NCI-H2029 (cell line): ENCODE results near the gene ZNF197.
A peak's percentile ranks its signal among the peaks of the same experiment; 100 is the strongest.
"Not testable (repeated sequence)": the region's sequence is repeated elsewhere in the genome, so short reads cannot be mapped to it uniquely, and the experiment has no call there.

Experiments
- DNase-seq: peaks from one replicate; lab custom pipeline; 2025; lab: John Stamatoyannopoulos, UW

The ZNF197 gene

DNA sequence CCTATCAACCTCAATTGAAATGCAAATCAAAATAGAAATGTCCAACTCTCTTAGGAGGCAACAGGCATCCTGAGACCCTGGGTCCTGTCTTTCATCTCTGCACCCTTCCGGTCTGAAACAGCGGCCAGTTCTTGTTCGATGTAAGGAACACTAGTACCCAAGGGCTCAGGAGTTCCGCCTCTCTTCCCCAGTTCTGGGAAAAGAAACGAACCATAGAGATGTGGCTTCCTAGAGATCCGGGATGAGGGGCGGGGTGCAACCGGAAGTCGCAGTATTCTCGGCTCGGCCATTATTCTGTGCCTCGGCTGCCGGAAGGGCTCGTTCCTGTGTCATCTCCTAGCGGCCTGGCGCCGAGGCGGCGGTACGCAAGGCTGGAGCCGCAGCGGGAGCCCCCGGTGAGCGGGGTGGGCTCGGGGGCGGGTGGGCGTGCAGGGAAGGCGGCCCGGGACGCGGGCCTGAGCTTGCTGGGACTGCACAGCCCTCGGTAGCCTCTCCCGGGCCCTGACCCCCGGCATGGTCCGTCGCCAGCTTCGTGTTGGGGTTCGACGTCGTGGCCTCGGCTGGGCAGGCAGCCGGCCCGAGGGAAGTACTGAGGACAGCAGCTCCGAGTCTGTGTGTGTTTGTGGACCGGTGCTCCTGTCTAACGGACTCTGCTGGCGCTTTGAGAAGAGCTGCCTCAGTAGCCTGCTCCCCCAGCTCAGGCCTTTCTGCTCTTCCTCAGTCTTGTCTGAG is at the start of gene ZNF197:
ZNF197 (plus strand) TSS at position 288 of the 732 bp plus-strand sequence. CDS start 4,119 bp downstream, outside the sequence.
- peak; percentile 95 for DNase-seq

GRCh38 chr3:44576613-44577012 is 48.2 kb upstream of the ZNF197 start:
- no peak for DNase-seq

DNA sequence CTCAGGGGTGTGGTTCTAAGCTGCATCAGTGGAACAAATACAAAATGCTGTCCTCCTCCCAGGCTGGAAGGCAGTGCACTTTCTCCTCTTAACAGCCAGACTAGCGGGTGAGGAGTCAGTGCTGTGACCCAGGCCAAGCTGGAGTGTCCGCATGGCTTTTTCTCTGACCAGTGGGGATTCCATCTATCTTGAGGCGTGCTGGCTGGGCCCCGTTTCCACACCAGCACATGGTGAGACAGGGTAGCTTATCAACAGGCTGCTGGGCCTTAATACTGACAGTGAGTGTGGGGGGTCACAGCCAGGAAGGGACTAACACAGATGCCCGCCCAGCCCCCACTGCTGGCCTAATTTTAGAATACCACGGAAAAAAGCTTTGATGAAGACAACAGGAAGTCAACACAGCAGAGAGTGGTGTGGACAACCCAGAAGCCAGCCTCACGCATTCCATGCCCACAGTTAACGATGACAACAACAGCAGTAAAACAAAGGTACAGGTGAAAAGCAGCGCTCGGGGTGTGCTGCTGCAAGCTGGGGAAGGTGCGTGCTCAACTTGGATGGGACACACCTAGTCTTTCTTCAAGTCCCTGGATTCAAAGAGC is 47.4 kb upstream of the ZNF197 start:
- DNase-seq, result not testable (repeated sequence)

- DNase-seq, result not testable (repeated sequence)
Measured at GRCh38 chr3:44578316-44578715, 46.5 kb upstream of the ZNF197 start.

GRCh38 chr3:44578924-44579515 is 45.8 kb upstream of the ZNF197 start:
- not testable (repeated sequence) for DNase-seq

GRCh38 chr3:44579749-44580148 is 45.1 kb upstream of the ZNF197 start:
- DNase-seq, result not testable (repeated sequence)

DNA sequence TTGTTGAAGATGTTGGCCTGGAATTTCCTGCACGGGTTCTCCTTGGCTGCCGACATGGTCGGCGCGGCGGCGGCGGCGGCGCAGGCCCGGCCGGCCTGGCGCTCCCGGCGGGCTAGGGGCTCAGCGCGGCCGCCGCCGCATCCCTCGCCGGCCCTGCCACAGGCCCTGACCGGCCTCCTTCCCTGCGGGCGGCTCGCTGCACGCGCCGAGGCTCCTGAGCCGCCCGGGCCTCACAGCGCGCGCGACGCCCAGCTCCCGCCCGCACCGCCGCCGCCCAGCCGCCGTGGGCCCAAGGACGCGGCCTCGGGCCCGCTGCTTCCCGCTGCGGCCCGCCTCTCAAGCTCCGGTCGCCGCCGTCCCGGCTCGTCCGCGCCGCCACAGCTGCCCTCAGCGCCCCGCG is 43.9 kb upstream of the ZNF197 start:
- DNase-seq, result not testable (repeated sequence)

DNA sequence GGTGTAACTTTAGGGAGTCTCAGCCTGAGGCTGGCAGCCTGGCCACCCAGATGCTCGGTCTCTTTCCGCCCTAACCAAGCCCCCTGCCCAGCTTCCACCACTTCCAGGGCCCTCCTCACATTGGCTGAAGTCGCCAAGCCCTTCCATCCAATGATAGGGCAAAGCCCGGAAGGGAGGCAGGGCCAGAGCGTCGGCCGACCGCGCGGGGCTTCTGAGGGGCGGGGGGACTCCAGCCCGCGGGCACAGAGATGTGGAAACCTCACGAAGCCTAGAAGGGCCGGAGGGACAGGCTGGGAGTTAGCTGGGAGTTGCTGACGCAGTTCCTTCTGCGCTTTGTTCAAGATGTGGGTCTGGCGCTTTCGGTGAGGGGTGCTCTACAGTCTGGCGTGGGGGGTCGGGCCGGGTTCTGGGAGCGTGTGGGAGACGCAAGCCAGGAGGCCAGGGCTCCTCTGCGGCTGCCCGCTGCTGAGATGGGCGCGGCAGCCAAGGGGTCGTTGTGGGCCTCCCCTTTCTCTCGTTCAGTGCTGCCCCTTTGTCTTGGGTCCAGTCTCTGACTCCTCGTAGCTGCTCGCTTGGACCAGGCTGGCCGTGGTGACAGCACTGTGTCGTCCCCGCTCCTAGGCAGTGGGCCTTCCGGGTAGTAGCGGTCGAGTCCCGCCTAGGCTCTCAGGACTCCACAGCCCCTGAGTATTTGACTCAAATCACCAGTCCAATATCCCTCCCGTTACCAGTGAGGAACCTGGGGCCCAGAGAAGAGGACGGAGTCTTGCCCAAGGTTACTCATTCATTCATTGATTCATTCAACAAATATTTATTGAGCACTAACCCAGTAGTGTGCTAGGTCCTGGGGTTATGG is 40.0 kb upstream of the ZNF197 start, which contains the start of gene ZNF660:
ZNF660 (plus strand) TSS at position 319 of the 856 bp plus-strand sequence. CDS start 9,230 bp downstream, outside the sequence.
- peak; percentile 57 for DNase-seq

GRCh38 chr3:44596621-44597020 is 28.2 kb upstream of the ZNF197 start:
- no peak for DNase-seq

DNA sequence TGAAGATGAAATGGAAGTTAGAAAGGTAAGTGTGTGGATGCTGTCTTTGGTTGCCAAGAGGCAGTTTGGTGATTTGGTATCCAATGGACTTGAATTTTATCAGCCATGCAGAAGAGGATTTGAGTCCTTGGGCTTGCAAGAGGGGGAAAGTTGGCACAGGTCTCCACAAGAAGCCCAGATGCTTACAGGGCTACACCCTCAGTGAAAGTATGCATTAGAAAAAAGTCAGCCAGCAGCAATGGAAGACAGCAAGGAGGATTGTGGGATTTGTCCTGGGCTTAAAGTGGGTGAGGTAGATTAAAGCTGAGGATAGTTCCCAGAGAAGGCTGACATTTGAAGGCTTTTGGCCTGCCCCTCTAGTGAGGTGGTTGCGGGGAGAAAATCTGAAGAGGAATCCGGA is 23.1 kb upstream of the ZNF197 start:
- DNase-seq, result no peak

DNA sequence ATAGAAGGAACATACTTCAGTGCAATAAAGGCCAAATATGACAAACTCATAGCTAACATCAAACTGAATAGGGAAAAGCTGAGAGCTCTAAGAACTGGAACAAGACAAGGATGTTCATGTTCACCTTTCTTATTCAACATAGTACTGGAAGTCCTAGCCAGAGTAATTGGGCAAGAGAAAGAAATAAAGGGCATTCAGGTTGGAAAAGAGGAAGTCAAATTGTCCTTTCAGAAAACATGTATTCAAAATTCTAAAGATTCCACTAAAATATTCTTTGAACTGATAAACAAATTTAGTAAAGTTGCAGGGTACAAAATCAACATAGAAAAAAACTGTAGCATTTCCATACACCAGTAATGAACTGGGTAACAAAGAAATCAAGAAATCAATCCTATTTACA is 12.2 kb upstream of the ZNF197 start:
- no peak for DNase-seq

- DNase-seq, result no peak
Measured at GRCh38 chr3:44628716-44629115, 3.9 kb downstream of the ZNF197 start.

DNA sequence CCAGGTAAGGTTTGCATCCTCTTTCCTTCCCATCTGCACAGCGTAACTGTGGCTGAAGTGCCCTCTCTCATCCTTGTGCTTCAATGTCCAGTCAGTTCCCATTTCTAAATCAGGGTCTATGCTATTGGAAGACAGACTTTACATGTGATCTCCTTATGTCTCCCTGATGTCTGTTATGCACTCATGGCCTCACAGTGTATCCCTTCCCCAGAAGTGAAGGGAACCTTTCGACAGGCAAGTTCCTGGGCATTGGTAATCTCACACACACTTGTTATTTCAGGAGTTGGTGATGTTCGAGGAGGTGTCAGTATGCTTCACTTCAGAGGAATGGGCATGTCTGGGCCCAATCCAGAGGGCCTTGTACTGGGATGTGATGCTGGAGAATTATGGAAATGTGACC is 7.4 kb downstream of the ZNF197 start:
- no peak for DNase-seq

DNA sequence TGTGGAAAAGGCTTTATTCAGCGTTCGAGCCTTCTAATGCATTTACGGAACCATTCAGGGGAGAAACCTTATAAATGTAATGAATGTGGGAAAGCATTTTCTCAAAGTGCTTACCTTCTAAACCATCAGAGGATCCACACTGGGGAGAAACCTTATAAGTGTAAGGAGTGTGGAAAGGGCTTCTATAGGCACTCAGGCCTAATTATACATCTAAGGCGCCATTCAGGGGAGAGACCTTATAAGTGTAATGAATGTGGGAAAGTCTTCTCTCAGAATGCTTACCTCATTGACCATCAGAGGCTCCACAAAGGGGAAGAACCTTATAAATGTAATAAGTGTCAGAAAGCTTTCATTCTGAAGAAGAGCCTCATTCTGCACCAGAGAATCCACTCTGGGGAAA is 17.5 kb downstream of the ZNF197 start:
- DNase-seq, result no peak

DNA sequence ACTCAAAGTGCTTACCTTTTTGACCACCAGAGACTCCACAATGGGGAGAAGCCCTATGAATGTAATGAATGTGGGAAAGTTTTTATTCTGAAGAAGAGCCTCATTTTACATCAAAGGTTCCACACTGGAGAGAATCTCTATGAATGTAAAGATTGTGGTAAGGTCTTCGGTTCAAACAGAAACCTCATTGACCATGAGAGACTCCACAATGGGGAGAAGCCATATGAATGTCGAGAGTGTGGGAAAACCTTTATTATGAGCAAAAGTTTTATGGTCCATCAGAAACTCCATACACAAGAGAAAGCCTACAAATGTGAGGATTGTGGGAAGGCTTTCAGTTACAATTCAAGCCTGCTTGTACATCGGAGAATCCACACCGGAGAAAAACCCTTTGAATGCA is 18.2 kb downstream of the ZNF197 start:
- DNase-seq, result no peak

DNA sequence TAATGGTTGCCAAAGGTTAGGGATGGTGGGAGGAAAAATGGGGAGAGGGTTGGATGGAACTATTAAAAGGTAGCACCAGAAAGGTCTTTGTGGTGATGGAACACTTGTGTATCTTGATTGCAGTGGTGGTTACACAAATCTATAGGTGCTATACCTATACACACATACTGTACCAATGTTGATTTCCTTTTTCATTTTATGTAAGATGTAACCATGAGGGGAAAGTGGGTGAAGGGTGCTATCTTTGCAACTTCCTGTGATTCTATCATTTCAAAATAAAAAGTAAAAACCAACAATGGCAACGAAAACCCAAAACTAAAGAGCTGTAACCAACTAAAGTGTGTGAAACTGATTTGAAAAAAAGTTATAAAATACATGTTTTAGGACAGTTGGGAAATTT is 22.9 kb downstream of the ZNF197 start:
- DNase-seq, result no peak

DNA sequence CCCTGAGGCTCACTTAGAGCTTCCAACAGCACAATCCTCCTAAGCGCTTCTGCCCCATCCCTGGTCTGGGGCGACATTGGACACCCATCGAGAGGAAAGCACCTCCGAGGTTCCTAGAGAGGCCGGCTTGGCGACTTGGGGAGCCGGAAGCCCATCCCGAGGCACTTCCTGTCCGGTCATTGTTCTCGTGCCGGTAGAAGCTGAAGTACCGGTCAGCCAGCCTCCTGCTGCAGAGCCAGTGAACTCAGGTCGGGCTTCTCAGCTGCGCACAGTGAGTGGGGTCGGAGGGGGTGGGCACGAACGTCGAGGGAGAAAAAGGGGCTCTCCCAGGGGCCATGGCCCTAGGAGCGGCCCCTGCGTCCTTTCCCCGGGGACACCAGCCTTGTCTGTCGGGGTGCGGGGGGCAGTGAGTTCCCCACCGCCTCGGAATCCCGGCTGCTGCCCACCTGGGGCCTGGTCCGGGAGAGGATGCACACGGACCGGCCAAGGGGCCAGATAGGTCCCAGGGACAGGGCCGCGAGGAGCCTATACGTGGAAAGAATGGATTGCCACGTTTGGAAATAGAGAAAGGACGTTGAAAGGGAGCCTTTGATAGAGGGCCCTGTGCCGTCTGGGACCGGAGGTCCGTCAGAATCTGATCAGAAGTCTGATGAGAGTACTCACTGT is 23.9 kb downstream of the ZNF197 start, which contains the start of gene ZNF35:
ZNF35 (plus strand) TSS at position 169 of the 666 bp plus-strand sequence. CDS start 2,336 bp downstream, outside the sequence.
- DNase-seq, result peak; percentile 81

DNA sequence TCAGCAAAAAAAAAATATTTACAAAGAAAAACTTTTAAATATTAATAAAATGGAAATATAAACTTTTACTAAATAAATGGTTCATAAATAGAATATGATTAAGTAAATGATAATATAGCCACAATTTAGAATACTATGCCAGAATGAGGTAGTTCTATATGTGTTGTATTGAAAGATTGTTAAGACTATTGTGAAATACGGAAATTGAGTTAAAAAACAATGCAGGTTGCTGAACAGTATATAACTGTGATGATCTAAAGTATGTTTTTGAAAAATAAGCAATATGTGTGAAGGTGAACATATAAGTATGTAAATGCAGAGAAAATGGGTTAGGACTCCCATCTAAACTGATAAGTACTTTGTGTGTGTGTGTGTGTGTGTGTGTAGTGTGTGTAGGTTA is 24.9 kb downstream of the ZNF197 start:
- no peak for DNase-seq

DNA sequence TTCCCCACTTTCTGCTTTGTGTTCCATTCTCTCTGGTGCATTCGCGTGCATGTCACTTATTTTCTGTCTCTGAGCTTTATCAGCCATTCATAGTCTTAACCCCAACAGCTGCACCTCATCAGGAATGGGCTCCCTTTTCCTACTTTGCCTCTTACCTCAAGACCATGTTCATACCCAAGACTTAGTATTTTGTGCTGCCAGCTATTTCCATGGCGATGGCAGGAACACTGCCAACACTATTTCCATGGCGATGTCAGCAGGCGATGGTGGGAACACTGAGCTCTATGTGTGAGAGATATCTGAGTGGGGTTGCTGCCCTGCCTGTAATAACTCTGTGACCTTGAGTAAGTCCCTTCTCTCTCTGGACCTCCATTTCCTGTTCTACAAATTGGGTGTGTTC is 29.2 kb downstream of the ZNF197 start:
- DNase-seq, result no peak

DNA sequence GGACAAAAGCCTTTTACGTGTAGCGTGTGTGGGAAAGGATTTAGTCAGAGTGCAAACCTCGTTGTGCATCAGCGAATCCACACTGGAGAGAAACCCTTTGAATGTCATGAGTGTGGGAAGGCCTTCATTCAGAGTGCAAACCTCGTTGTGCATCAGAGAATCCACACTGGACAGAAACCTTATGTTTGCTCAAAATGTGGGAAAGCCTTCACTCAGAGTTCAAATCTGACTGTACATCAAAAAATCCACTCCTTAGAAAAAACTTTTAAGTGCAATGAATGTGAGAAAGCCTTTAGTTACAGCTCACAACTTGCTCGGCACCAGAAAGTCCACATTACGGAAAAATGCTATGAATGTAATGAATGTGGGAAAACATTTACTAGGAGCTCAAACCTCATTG is 34.2 kb downstream of the ZNF197 start:
- DNase-seq, result no peak

DNA sequence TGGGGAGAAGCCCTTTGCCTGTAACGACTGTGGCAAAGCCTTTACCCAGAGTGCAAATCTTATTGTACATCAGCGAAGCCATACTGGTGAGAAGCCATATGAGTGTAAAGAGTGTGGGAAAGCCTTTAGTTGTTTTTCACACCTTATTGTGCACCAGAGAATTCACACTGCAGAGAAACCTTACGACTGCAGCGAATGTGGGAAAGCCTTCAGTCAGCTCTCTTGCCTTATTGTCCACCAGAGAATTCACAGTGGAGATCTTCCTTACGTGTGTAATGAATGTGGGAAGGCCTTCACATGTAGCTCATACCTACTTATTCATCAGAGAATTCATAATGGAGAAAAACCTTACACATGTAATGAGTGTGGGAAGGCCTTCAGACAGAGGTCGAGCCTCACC is 34.6 kb downstream of the ZNF197 start:
- no peak for DNase-seq

GRCh38 chr3:44661189-44661588 is 36.4 kb downstream of the ZNF197 start:
- DNase-seq, result no peak
